Mesothelial cell of epicardium (in vitro differentiated cells): ENCODE measurements around the gene METTL15. TPM values are rescaled to one million over a fixed set of nuclear protein-coding genes. Genes with fewer than 3 reads are reported as not detected.

Experiments used
- total RNA-seq: library from RNA; stranded (reverse); gene quantifications from 3 replicates; pipeline ENCODE4 v1.2.1, GENCODE V29; 2021

Gene METTL15
- total RNA-seq, 1 donor from 2014 or later, result 24.0 TPM

Other genes starting within 250 kb of the METTL15 start
- 12.5 to 15.6 TPM (median 14.7 TPM) in 3 replicates for gene KIF18A, start 232 bp upstream of the METTL15 start, total RNA-seq